Tibial nerve (tissue), 4 donors: Measurements from ENCODE around the gene SLC38A4. TPM values are rescaled to one million over a fixed set of nuclear protein-coding genes. Genes with fewer than 3 reads are reported as not detected.

Experiments
- DNase-seq, 2 donors: peaks; one replicate each; pipeline ENCODE4 v3.0.0-alpha.2; 2019; ENCODE audit warnings: low spot score in 2 of 2
- H3K27ac ChIP-seq, 4 donors: fragments of 200-600 bp; sonication (generic) in 3 of 4; one replicate each; pipeline ENCODE4 v1.5.1; 2017 to 2019; ENCODE audit warnings: mild to moderate bottlenecking in 1 of 4
- H3K27me3 ChIP-seq, 2 donors: fragments of 200-600 bp; sonication (generic) in 1 of 2; one replicate each; pipeline versions ENCODE4 v1.5.1 to v1.6.0; 2017 to 2019
- H3K36me3 ChIP-seq, 3 donors: fragments of 200-600 bp; sonication (generic); one replicate each; pipeline ENCODE4 v1.5.1; 2018 to 2019
- H3K4me1 ChIP-seq, 4 donors: fragments of 200-600 bp; sonication (generic) in 3 of 4; one replicate each; pipeline ENCODE4 v1.5.1; 2017 to 2019
- H3K4me3 ChIP-seq, 4 donors: fragments of 200-600 bp; sonication (generic) in 3 of 4; one replicate each; pipeline ENCODE4 v1.5.1; 2017 to 2019; ENCODE audit warnings: mild to moderate bottlenecking in 1 of 4, moderate library complexity in 1 of 4
- H3K9me3 ChIP-seq, 4 donors: fragments of 200-600 bp; sonication (generic) in 3 of 4; one replicate each; pipeline ENCODE4 v1.5.1; 2017 to 2019
- CTCF ChIP-seq, 5 experiments: fragments of 200-600 bp in 3 of 5; fragments of 450-650 bp in 2 of 5; sonication (generic) in 3 of 5; IDR thresholded peaks; one replicate each; pipeline ENCODE4 v1.5.1; 2016 to 2019; ENCODE audit warnings: antibody characterized with exemption in 5 of 5, mild to moderate bottlenecking in 3 of 5, moderate library complexity in 2 of 5
- EP300 ChIP-seq, 2 donors: sonication (generic); formaldehyde crosslinking; IDR thresholded peaks; one replicate each; pipeline ENCODE4 v1.6.1; 2017; ENCODE audit warnings: antibody characterized with exemption in 2 of 2, mild to moderate bottlenecking in 1 of 2
- POLR2A ChIP-seq, 2 donors: fragments of 450-650 bp; IDR thresholded peaks; one replicate each; pipeline ENCODE4 v1.6.1; 2017; ENCODE audit warnings: antibody characterized with exemption in 2 of 2, mild to moderate bottlenecking in 2 of 2, moderate library complexity in 2 of 2
- whole genome bisulfite sequencing, 2 donors: methylation state at CpG; one replicate each; pipeline ENCODE4 v1.1.5; 2018; 5-methylcytosine and 5-hydroxymethylcytosine counted together
- total RNA-seq, 4 donors: library from RNA; depleted of rRNA; stranded (reverse); fragments of >200 nt; gene quantifications; one replicate each; pipeline ENCODE4 v1.1.0, GENCODE V29; 2016

SLC38A4 gene
- total RNA-seq, 4 donors from 2014 or later = 0.42 TPM; not detected in 3

- no peak for TF ChIP-seq CTCF (IDR thresholded peaks at IDR 0.05)
- TF ChIP-seq EP300 (IDR thresholded peaks at IDR 0.05) = no peak
- TF ChIP-seq POLR2A (IDR thresholded peaks at IDR 0.05) = no peak
- Histone ChIP-seq H3K4me3 (no peak overlapping the region), H3K9me3 (no peaks in the 10 kb centered on the region), H3K27me3 (peaks cover 2 to 31% of the 10 kb centered on the region in 2 donors), H3K4me1 (peaks cover 0 to 14% (median 0%) of the 10 kb centered on the region in 4 donors), H3K36me3 (no peaks in the 10 kb centered on the region), H3K27ac (no peak overlapping the region)
- 40% methylated on average over 16 of the region's 16 CpGs for WGBS, 2 donors
- no peak for DNase-seq
These were observed 6.4 kb upstream of the SLC38A4 start for GRCh38 chr12:46832130-46832704.

- Histone ChIP-seq H3K9me3 (no peaks in the 10 kb centered on the region), H3K27me3 (peaks cover 2 to 31% of the 10 kb centered on the region in 2 donors), H3K4me1 (peaks cover 0 to 14% (median 0%) of the 10 kb centered on the region in 4 donors), H3K27ac (no peak overlapping the region), H3K36me3 (no peaks in the 10 kb centered on the region), H3K4me3 (peak overlapping the region in 3 of 4 donors; percentile 12 to 38 (median 23))
- DNase-seq = no peak
- TF ChIP-seq POLR2A (IDR thresholded peaks at IDR 0.05) (no peak), EP300 (IDR thresholded peaks at IDR 0.05) (no peak), CTCF (IDR thresholded peaks at IDR 0.05) (no peak)
- WGBS, 2 donors = 3 to 6% methylated on average over 25 to 53 of the region's 53 CpGs
These were observed 5.7 kb upstream of the SLC38A4 start for GRCh38 chr12:46831335-46832129.

GRCh38 chr12:46830731-46831334, 5.0 kb upstream of the SLC38A4 start:
- Histone ChIP-seq H3K27ac (no peak overlapping the region), H3K4me3 (peak overlapping the region in 3 of 4 donors; percentile 12 to 38 (median 23)), H3K36me3 (no peaks in the 10 kb centered on the region), H3K4me1 (peaks cover 0 to 14% (median 0%) of the 10 kb centered on the region in 4 donors), H3K27me3 (peaks cover 2 to 31% of the 10 kb centered on the region in 2 donors), H3K9me3 (no peaks in the 10 kb centered on the region)
- TF ChIP-seq CTCF (IDR thresholded peaks at IDR 0.05) (no peak), EP300 (IDR thresholded peaks at IDR 0.05) (no peak), POLR2A (IDR thresholded peaks at IDR 0.05) (no peak)
- WGBS, 2 donors = 9 to 13% methylated on average over 27 to 28 of the region's 28 CpGs
- DNase-seq = no peak

- Histone ChIP-seq H3K4me3 (no peak overlapping the region), H3K9me3 (no peaks in the 10 kb centered on the region), H3K4me1 (peaks cover 0 to 3% (median 0%) of the 10 kb centered on the region in 4 donors), H3K36me3 (no peaks in the 10 kb centered on the region), H3K27me3 (peaks cover 0 to 10% of the 10 kb centered on the region in 2 donors), H3K27ac (no peak overlapping the region)
- DNase-seq = no peak
- TF ChIP-seq CTCF (IDR thresholded peaks at IDR 0.05) (no peak), EP300 (IDR thresholded peaks at IDR 0.05) (no peak), POLR2A (IDR thresholded peaks at IDR 0.05) (no peak)
- WGBS, 2 donors = 95 to 99% methylated on average over 2 of the region's 2 CpGs
These were observed 1.1 kb downstream of the SLC38A4 start for GRCh38 chr12:46824709-46825108.

- H3K9me3 ChIP-seq = no peaks in the 10 kb centered on the region
- no peaks in the 10 kb centered on the region for H3K27me3 ChIP-seq
- H3K4me1 ChIP-seq = no peaks in the 10 kb centered on the region
- H3K36me3 ChIP-seq = no peaks in the 10 kb centered on the region
- no peak overlapping the region for H3K4me3 ChIP-seq
- no peak for TF ChIP-seq CTCF (IDR thresholded peaks at IDR 0.05)
- no peak for TF ChIP-seq POLR2A (IDR thresholded peaks at IDR 0.05)
- no peak for TF ChIP-seq EP300 (IDR thresholded peaks at IDR 0.05)
- no peak overlapping the region for H3K27ac ChIP-seq
- DNase-seq = no peak
These were observed 7.2 kb downstream of the SLC38A4 start for GRCh38 chr12:46818642-46819041.
